GM18909 (cell line): ENCODE data around the gene TYMS.
"Not testable (repeated sequence)": the region's sequence is repeated elsewhere in the genome, so short reads cannot be mapped to it uniquely, and the experiment has no call there.

Experiments used
- ATAC-seq: cut with Tn5 transposase; IDR thresholded peaks from one replicate; pipeline ENCODE4 v1.9.1; 2021; ENCODE audit warnings: mild to moderate bottlenecking; ENCODE audit not compliant: unreplicated experiment, poor library complexity

Gene TYMS

DNA sequence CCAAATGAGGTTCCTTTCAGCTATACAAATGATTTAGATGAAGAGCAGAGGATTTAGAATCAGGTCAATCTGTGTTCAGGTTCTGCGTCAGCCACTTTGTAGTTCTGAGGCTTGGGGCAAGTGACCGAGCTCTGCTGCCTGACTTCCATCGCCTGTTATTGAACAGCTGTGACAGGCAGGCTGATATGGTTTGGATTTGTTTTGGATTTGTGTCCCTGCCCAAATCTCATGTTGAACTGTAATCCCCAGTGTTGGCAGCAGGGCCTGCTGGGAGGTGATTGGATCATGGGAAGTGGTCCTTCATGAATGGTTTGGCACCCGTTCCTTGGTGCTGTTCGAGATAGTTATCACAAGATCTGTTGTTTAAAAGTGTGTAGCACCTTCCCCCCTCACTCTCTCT lies 18.6 kb downstream of the TYMS start:
- no peak for ATAC-seq

DNA sequence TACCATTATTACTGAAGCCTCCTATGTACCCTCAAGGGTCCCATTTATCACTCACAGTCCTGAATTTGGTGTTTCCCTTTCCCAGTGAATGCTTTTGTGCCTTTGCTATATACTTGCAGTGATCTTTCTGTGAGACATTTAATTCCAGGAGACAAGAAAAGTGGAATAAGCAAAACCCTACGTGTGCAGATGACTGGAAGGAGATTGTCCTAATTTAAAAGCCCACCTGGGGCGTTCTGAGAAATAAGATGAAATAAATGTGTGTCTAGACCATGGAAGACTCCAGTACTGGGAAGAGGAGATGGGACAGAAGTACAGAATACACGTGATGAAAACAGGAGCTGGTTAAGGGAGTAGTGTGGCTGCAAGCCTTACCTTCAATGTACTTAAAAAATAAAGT lies 19.3 kb downstream of the TYMS start:
- ATAC-seq = no peak

DNA sequence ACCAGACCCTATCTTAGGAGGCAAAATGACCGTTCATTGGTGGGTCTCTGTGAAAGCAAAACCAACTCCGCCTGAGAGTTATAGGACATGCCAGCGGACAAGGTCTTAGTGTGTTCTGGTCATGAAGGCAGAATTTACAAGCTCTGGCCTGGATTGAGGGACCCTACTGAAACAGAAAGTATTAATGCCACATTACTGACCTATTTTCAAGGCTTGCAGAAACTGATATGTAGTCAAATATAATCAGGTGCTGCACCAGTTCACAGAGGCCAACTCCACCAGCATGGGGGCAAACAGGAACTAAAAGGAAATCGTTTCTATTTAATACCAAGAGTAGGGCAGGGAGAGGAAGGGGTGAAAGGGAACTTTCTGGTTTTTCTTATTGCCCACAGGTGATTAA lies 19.7 kb downstream of the TYMS start:
- ATAC-seq = no peak

DNA sequence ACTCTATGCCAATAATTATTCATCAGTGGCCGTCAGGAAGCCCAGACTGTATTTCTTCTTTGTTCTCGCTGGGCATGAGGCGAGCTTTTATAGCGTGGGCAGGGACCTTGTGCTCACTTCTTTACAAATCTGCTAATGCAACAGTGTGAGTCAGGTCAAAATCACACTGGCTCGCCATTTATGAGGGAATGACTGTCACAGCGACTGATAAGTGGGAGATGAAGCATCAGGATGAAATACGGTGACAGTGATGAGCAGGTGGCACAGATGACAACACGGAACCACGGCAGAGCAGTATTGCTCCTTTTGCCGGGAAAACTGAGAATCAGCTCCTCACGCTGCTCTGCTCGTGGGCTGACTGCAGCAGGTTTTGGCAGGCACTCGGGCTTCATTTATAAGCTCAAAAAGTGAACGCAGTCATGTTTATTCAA lies 20.5 kb downstream of the TYMS start:
- no peak for ATAC-seq

GRCh38 chr18:678482-679182 lies 21.2 kb downstream of the TYMS start:
- ATAC-seq = no peak

GRCh38 chr18:679516-679915 lies 22.1 kb downstream of the TYMS start:
- no peak for ATAC-seq

DNA sequence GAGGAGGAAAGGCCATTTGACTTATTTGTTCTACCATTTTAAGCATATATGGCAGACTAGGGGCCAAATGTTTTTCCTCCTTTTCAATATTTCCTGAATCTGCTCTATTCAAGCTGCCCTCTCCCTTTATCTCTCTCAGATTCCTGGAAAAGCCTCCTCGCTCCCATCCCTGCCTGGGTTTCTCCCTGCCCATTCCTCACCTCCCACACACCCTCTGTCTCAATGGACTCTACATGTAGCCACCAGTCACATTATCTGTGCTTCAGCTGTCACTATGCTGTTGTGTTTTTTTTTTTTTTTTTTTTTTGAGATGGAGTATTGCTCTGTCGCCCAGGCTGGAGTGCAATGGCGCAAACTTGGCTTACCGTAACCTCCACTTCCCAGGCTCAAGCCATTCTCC lies 22.9 kb downstream of the TYMS start:
- ATAC-seq = no peak

DNA sequence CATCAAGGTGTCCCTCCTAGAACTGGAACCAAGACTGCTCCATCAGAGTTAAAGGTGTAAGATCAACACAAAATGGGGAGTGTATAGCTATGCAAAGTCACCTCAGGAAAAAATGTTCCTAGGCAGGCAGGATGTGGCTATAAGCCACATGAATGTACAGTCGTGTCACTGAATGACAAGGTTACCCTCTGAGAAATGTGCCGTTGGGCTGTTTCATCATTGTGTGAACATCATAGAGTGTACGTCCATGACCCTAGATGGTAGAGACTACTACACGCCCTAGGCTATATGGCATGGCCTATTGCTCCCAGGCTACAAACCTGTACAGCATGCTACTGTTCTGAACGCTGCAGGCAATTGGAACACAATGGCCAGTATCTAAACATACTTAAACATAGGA lies 24.5 kb downstream of the TYMS start:
- ATAC-seq = no peak

DNA sequence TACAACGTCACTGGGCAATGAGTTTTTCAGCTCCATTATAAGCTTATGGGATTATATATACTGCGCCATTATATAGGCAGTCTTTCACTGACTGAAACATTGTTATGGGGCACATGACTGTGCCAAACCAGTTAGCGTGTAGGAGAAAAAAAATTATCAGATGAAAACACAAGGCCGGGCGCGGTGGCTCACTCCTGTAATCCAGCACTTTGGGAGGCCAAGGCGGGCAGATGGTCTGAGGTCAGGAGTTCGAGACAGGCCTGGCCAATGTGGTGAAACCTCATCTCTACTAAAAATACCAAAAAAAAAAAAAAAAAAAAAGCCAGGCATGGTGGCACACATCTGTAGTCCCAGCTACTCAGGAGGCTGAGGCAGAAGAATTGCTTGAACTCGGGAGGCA lies 25.0 kb downstream of the TYMS start:
- ATAC-seq = not testable (repeated sequence)

DNA sequence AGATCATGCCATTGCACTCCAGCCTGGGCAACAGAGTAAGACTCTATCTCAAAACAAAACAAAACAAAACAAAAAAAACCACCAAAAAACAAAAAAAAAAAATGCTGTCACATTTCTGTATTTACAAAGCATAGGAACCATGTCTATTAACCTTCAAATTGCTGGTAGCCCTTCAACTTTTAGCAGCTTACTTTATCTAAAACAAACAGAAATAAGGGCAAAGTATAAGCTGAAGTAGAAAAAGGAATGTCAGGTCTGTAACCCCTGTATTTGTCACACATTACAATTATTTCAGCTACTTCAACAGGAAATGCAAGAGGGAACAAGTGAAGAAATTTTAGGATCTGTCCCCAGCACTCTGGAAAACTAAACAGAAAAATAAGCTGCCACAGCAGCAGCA lies 25.4 kb downstream of the TYMS start:
- ATAC-seq = no peak

DNA sequence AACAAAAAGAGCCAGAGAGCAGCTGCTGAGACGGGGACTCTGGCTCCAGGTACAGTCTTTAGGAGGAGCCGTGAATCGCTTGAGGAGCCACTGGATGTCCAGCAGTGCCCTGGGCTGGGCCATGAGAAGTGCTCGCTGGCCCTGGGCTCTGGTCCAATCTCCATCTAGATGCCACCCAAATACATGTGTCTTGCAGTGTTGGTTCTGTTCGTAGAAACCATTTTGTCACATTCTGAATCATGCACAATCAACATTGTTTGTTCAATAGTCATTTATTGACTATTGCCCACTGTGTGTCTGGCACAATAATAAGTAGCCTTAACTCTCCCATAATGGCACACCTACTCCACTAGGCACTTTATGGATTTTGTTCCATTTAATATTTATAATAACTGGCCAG lies 26.1 kb downstream of the TYMS start:
- ATAC-seq = no peak

- no peak for ATAC-seq
Observed at GRCh38 chr18:685438-685837, 28.0 kb downstream of the TYMS start.

DNA sequence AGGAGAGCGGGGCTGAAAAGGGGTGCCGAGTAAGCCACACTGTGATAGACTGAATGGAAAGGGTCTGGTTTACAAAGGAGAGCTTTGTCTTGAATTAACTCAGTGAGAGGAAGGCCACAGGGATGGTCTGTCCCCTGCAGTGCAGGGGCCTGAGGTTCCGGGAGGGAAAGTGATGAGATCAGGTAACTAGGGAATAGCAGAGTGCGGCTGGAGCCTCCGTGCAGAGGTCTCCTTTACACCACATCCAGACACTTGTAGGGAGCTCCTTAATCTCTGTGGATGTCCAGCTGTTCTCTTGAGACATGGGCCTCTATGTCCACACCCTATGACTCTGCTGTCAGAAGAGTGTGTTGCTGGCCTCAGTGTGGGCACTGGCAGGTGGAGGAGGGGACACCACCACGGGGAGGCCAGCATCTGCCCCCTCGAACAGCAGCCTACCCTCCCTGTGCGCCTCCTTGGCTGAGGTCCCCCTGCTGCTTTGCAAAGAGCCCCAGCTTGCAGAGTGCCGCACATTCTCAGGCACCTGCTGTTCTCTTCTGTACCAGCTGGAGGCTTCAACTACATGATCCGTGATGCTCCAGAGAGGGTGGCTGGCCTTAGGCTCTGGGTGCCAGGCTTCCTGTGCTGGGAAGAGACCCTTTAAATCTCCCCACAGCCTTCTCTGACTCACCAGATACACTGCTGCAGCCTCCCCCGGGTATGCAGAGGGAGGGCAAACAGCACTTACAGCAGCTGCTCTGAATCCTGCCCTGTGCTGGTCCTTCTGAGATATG lies 29.1 kb downstream of the TYMS start:
- no peak for ATAC-seq

- no peak for ATAC-seq
Observed at GRCh38 chr18:688323-688722, 30.9 kb downstream of the TYMS start.

GRCh38 chr18:692824-693223 lies 35.4 kb downstream of the TYMS start:
- ATAC-seq = no peak

DNA sequence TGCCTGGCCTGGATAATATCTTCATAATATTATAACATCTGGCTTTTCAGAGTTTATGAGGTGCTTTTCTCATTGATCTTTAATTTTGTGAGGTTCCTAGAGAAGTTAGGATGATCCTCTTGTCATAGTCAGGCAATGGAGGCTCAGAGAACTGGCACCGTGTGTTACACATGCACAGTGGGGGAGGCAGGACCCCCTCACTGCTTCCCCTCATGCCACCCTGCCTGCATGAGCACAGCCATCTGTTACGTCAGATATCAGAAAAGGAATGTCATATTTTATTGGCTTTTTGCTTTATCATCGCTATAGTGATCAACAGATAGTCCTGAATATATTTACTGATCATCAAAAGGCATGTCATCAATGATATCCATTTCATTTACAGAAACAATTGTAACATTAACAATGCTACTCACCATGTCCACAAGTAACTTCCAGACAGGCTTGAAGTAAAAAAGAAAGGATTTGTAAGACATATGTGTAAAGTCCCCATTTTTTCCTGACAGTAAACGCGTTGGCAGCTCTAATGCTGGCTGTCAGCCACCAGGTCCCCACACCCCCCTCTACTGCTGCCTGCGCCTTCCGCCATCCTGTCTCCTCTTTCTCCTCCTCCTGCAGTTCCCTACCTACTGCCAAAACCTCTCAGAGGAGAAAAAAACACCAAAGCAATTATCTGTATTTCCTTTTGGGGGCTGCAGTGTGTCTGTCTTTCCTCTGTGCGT lies 36.2 kb downstream of the TYMS start:
- ATAC-seq = no peak

DNA sequence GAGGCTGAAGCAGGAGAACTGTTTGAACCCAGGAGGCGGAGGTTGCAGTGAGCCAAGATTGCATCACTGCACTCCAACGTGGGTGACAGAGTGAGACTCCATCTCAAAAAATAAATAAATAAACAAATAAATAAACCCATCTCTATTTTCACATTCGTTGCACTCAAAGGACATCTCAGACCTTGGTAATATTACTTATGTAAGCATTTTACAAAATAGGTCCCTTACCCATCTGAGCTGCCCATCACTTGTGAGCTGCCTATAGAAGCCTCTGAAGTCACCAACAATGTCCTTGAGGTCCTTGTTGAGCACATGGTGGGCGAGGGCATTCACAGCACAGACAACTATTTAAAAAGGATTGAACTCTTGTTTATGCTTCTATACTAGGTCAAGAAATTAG lies 39.6 kb downstream of the TYMS start:
- ATAC-seq = no peak

DNA sequence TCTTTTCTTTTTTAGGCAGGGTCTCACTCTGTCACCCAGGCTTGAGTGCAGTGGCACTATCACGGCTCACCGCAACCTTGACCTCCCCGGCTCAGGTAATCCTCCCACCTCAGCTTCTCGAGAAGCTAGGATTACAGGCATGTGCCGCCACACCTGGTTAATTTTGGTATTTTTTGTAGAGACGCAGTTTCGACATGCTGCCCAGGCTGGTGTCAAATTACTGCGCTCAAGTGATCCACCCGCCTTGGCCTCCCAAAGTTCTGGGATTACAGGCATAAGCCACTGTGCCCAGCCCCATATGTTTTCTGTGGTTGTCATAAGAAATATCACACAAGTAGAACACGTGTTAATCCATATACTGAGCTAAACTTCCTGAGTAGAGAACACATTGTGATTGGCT lies 40.3 kb downstream of the TYMS start:
- no peak for ATAC-seq

DNA sequence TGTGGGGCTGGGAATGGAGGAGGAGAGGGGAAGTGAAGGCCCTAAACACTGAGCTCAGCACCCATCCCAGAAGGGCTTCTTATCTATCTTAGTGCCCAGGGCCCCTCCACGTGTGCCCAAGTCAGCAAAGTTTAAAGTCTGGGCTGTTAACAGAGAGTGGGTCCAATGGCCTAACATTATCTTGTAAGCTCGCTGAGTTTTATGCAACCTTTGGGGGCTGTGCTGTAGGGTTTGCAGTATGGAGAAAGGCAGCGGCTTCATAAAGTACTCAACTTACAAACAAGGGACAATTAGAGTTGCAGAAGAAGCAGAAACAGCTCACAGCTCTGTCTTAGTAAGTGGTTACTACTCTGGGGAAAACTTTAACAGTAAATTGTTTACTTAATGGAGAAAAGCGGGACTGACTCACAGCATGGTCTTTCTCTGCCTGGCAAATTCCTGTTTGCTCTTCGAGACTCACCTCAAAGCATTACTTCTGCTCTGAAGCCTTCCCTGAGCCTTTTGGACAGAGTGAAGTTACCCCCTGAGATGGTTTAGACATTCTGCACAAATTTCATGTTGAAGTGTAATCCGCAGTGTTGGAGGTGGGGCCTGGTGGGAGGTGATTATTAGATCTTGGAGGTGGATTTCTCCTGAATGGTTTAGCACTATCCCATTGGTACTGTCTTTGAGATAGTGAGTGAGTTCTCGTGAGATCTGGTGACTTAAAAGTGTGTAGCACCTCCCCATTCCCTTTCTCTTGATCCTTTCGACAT lies 45.9 kb downstream of the TYMS start:
- no peak for ATAC-seq

GRCh38 chr18:706405-706804 lies 49.0 kb downstream of the TYMS start:
- ATAC-seq = no peak

GRCh38 chr18:708096-708495 lies 50.6 kb downstream of the TYMS start:
- no peak for ATAC-seq
